Spleen (tissue), 7 donors: Measurements from ENCODE around the gene PRRT4.

Experiments used
- CTCF ChIP-seq, 11 experiments: fragments of 200-600 bp in 7 of 11; fragments of 450-650 bp in 4 of 11; sonication (generic) in 4 of 11; IDR thresholded peaks in 8 of 11; conservative IDR thresholded peaks in 3 of 11; 1 replicate in 7 of 11; 2 replicates in 4 of 11; pipeline versions ENCODE4 v1.4.0 to v1.8.0; 2016 to 2021; ENCODE audit warnings: antibody characterized with exemption in 11 of 11, inconsistent platforms in 4 of 11, mild to moderate bottlenecking in 1 of 11
- POLR2AphosphoS5 ChIP-seq, 3 donors: sonication (generic); formaldehyde crosslinking; IDR thresholded peaks; one replicate each; pipeline ENCODE4 v1.5.1; 2017; ENCODE audit warnings: antibody characterized with exemption in 3 of 3
- donor health status: DM: no; HTN: no; CAD: no; lungs with moderate emphysema.
- donor health status: DM: no; HTN: no; CAD: no.
- donor health status: DM: no; HTN: no; CAD: no.

DNA sequence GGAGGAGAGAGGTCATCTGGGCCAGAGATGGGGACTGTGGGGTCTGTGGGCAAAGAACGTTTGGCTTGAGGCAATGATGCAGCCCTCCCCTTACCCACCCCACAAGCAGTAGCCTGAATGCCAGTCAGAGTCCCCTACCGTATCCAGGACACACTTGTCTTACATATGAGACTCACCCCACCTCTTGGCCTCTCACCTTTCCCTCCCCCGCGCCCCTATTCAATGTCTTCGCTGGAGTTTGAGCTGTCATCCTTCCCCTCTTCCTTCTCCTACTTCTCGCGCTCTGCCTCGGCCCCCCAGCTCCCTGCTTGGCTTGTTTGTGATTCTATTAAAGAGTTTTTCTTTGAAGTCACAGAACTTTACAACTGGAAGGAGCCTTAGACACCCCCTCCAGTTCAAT, 8.9 kb downstream of the PRRT4 start:
- TF ChIP-seq POLR2AphosphoS5 (IDR thresholded peaks at IDR 0.05) (no peak), CTCF (IDR thresholded peaks at IDR 0.05 in 8 of 11, conservative IDR thresholded peaks at IDR 0.05 in 3 of 11) (no peak)
